GM19455 (cell line): ENCODE results near the gene CBFA2T3.

Source experiments
- ATAC-seq: cut with Tn5 transposase; IDR thresholded peaks from one replicate; pipeline ENCODE4 v1.9.1; 2021; ENCODE audit not compliant: unreplicated experiment

The CBFA2T3 gene

DNA sequence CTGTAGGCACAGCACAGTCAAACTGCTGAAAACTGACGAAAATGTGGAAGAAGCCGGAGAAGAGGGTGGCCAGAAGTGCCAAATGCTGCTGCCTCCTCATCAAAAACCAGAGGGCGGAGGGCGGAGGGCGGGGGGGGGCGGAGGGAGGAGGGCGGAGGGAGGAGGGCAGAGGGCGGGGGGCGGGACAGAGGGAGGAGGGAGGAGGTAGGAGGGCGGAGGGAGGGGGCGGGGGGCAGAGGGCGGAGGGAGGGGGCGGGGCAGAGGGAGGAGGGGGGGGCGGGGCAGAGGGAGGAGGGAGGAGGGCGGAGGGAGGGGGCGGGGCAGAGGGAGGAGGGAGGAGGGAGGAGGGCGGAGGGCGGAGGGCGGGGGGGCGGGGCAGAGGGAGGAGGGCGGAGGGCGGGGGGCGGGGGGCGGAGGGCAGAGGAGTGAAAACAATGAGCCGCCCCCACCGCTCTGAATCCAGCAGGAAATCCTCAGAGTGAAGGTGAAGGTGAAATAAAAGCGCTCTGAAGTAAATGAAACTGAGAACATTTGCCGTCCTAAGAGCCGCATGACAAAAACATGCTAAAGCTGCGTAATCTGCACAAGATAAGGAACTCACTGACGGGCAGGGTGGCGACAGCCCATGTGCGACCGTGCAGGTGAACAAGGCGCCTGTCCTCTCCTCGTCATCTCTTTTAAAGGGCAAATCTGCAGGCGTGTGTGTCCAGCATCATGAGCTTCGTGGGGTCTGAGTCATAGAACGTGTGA lies 22.6 kb upstream of the CBFA2T3 start:
- no peak for ATAC-seq

DNA sequence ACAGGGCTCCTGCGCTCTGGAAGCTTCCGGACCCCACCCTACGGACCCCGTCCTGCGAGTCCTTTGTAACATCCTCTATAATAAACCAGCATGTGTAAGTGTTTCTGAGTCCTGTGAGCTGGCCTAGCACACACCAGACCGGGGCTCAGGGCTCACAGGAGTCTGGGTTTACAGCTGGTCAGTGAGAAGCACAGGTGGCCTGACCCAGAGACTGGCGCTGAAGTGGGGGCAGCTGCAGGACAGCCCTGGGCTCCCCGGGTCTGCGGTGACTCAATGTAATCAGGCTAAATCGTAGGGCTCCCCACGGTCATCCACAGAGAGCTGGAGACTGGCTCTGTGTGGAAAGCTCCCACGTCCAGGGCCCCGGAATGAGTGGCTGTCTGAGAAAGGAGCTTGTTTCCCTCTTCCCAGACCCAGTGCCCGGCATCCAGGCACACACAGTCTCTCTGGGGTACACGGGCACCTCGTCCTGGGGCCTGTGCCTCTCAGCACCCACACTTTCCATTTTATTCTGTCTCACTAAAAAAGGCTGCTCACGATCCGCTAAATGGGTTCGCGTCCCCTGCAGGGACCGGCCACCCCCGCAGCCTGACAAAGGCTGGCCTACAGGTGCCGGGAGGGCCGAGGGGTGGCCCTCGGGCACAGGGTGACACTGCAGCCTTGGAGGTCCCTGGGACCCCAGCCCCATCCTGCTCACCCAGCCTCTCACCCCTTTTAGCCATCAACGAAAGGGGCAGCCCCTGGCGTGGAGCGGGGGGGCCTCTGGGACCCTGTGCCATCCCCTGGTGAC lies 18.9 kb upstream of the CBFA2T3 start:
- ATAC-seq, result no peak

DNA sequence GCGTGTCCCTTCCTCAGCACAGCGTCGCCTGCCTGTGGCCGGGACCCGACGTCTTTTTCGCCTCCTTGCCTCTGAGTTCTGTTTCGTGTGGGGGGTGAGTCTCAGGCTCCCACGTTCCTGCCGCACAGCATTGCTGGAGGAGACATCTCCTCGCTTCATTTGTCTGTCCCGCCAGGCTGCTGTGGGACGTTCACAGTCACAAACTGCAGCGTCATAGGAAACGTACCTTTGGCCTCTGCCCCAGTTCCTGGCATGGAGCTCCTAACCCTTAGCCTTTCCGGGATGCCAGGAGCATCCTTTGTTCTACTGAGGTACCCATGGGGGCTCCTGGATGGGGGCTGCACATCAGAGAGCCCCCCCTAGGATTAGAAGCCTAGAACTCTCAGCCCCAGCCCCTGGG lies 18.2 kb upstream of the CBFA2T3 start:
- no peak for ATAC-seq

DNA sequence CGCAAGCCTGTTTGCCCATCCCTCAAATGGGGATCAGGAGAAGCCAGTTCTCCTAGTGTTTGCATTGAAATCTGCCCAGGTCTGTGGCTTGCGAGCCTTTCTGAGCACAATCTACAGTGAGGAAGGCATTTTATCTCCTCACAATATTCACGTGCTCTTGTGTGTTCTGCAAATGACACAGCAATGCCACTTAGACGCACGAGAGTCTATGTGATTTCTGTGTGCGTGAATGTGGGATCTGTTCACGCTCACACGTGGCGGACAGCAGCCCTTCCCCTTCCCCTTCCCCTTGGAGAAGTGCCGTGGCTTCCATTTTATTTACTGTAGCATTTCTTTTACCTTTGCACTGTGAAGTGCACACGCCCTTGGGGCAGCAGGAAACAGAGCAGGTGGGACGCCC lies 17.7 kb upstream of the CBFA2T3 start:
- no peak for ATAC-seq

DNA sequence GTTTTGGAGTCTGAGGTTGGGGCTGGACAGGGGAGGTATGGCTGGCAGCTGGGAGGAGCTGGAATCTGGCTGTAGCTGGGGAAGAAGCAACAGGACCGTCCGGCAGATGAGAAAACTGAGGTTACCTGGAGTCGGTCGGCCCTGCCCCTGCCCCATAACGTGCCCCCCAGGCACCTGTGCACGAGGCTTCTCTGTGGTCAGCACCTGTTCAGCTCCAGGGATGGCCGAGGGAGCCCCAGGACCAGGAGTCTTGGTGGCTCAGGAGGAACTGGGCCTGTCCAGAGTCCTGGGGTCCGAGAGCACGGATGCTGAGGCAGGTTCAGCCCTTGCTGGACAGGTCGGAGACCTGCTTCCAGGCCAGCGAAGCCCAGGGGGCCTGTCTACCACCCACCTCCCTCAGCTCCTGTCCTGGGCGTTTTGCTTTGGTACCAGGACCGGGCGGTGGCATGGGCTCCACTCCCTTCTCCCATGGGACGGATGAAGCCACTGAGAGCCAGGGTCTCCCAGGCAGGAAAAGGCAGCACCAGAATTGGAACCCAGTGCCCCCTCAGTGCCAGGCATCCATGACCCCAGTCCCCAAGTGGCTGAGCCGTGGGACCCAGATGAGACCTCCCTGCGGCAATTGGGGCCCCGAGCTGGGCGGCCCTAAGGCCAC lies 17.1 kb upstream of the CBFA2T3 start:
- ATAC-seq, result no peak

DNA sequence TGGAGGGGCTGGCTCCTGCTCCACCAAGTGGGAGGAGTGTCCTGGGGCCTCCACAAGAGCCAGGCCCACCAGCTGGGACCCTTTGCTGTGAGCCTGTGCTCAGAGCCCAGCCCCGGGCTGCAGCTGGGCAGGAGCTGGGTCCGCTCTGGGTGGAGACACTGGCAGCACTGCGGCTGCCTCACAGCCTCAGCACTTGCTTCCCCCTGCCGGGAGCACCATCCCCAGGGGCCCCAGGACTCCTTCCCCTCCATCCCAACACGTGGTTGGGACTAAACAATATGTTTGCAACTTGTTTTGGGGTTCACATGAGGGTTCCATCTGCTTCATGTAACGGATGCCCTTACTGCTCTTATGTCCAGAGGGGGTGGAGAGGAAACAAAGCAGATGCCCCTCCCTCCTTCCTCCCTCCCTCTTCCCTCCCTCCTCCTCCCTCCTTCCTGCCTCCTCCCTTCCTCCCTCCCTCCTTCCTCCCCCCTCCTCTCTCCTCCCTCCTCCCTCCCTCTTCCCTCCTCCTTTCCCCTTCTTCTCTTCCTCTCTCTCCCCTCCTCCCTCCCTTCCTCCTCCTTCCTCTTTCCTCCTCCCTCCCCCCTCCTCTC lies 16.3 kb upstream of the CBFA2T3 start:
- no peak for ATAC-seq

DNA sequence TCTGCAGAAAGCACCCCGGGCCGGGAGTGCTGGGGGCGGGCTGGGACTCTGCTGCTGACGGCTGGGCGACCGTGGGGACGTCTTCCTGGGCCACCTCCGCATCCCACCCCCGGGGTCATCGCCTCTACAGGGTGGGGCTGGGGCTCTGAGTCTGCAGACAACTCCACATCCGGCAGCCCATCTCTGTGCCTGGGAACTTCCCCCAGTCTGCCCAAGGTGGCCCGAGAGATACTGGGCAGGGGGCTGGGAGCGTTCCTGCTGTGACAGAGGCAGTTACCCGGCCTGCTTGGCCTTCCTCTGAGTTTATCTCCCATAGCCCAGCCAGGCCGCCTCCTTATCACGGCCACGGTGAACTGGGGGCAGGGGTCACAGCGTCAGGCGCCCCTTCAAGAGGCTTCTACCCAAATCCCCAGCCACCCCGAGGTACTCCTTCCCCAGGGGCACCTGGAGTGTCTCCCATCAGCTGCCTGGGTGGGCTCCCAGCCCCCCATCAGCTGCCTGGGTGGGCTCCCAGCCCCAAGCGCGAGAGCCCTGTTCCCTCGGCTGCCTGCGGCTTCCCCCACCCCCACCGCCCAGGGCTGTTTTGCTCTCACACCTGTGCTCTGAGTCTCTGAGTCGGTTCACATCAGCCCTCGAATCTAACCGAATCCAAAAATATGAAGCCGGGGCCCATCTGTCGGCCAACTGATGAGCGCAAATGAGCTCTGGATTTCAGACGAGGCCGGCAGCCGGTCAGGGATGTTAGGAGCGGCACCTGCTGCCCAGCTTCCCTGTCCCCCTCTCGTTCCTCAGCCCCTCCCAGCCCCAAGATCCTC lies 15.6 kb upstream of the CBFA2T3 start:
- no peak for ATAC-seq

DNA sequence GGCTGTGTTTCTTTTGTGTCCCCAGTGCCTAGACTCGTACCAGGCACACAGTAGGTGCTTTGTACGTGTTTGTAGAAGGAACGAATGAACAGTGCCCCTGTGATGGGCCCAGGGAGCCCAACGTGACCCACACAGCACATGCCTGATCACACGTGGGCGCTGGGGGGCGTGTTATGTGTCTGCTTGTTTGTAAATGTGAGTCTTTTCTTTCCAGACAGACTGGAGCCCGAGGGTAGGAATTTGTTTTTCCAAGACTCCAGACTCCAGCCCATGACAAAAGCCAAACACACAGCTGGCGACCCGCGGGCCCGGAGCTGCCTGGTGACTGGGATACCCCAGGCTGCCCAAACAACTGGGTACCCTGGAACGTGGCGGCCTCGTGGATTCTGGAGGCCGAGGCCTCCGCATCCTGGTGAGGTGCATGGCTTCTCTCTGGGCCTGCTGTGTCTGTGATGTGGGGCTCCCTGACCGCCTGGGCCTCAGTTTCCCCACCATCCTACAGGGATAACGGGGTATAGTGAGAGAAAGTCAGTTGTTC lies 14.9 kb upstream of the CBFA2T3 start:
- no peak for ATAC-seq

DNA sequence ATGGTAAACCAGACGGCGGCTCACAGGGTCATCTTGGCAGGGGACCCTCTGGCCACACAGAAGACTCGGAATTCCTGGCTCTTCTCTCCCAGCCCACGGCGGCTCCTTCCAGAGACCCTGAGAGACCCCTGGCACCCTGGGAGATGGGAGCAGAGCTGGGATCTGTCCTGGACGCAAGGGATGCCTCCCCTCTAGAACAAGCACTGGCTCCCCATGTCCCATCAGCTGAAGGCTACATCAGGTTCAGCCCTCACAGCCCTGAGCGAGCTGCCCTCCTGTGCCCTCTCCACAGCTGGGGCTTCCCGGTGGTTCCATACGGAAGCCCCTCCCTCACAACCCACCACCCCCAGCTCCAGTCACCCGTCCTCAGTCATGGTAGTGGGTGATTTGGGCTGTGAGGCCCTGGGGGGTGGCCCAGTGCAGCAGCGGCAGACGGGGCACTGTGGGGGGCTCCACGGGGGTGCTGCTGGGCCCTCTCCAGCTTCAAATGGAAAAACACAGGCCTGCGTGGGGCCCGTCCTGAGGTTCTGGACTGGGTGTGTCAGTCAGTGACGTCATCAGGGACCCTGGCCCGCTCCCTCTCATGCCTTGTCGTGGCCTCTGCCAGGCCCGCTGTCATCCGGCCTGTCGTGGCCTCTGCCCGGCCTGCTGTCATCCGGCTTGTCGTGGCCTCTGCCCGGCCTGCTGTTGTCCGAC lies 13.0 kb upstream of the CBFA2T3 start:
- no peak for ATAC-seq

DNA sequence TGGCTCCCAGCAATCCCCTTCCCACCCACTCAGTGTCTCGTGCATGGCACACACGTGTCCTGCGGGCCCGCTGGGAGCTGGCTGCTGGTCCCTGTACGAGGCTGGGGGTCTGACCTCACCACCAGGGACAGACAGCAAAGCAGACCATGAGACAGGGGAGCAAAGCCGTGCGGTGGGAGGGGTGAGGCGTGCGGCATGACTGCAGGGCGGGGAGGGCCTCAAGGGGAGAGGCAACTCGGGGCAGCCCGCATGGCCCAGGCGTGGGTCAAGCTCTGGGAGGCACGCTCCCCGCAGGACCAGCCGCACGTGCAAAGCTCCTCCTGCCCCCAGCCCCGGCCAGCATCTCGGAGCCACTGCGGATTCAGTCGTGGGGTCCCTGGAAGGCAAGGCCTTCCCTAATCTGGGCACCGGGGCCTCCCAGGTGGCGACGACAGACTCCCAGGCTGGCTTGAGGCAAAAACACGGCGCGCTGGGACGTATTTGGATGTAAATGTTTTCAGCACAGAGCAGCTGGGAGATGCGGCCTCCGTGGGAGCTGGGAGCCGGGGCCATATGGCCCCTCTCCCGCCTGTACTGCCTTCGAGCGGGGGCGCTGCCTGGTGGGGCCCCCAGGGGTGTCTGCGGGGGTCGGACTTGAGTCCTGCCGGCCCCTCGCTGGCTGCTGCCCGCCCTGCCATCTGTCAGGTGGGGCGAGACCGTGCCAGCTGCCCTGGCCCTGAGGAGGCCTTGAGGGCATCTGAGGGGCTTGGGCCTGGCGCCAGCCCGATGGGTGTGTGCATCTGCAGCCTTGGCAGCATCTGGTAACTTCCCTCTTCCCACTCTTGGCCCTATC lies 12.2 kb upstream of the CBFA2T3 start:
- ATAC-seq, result no peak

DNA sequence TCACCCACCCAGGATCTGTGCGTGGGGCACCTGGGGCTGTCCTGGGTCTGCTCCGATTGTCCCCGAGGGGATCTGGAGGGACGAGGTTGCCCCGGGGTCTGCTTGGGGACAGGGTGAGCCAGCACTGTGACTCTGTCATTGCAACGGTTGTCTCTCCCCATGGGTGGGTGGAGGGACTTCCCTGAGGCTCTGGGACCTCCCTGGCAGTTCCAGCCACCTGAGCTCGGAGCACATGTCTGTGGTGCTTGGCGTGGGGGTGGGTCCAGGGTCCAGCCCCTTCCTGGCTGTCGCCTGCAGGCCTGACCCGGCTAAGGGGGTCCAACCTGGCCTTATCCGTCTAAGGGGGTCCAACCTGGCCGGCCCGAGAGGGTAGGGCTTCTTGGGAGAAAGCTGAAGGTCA lies 8.5 kb upstream of the CBFA2T3 start:
- no peak for ATAC-seq

DNA sequence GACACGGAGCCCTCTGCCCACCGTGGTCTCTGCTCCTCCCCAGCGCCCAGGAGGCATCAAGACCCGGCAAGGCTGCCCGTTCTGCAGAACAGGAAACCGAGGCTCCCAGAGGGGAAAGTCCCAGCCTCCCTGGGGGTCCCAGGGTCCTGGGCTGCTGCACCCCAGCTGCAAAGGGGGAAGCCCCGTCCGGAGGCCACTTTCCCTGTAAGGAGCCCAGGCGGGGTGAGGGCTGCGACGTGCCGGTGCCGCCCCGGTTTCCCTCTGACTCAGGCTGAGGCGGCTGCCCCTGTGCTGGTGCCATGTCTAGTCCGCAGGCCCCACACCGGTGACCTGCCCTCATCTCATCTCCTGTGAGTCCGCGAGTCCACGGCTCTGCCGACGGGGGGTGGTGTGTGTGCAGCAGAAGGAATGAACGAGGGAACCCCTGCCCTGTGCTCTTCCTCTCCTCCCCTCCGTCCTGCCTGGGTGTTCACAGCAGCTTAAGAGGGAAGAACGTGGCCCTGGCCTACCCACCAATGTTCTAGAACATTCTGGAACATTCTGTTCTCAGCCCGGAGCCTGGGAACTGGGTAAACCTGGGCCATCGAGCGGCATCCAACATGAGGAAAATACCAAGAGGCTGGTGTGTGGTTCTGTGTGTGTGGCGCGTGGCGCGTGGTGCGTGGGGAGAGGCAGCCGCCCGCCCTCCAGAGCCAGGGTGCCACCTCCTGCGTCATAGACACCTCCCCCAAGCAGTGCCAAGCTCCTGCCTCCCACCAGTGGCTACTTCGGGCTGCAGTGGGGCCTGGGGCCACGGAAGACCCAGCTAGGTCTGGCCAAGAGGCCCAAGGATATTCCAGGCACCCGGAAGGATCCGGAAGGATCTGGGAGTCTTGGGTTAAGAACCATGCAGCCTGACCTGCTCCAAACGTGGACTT lies 7.0 kb upstream of the CBFA2T3 start:
- no peak for ATAC-seq

DNA sequence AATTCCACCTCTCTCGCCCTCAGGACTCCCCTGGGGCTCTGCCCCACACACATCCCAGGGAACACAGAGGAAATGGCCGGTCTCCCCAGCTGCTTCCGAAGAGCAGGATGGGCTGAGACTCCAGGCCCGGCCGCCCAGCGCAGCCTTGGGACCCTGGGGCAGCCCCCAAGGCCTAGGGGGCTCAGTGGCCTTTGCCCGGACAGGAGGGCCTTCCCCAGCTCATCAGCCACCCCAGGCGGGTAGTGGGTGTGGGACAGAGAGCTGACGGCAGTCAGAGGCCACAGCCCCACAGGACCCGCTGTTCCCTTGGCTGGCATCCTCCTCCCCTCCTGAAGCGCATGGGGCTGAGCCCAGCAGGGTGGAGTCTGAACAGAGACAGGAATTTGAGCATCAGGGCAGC lies 6.2 kb upstream of the CBFA2T3 start:
- no peak for ATAC-seq

DNA sequence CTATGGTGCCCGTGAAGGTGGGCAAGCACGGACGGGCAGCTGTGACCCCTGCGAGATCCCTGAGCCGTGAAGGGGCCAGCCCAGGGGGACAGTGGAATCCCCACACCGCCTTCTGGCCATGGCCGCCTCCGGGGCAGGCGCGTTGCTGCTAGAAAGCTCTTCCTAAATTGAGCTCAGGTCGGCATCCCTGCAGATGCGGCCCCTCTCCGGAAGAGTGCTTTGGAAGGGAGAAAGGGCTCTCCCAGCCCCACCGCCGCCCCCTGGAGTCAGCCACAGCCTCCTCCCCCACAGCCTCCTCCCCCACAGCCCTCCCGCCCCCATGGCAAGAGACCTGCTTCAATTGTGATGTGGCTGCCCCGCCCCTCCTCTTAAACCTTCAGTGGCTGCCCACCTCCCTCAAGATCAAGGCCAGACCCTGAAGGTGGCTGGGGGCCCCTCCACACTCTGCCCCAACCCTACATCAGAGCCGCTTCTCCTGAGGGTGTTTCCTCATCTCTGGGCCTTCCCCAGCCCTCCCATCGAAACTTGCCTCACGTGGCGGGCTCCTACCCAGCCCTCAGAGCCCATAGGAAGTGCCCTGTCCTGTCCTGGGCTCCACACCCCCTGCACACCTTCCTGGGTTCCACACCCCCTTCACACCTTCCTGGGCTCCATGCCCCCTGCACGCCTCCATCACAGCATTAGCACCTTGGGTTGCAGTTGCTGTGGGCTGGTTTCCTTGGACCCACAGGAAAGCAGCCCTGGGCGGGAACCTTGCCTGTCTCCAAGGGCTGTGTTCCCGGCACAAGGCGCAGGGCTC lies 5.5 kb upstream of the CBFA2T3 start:
- no peak for ATAC-seq

DNA sequence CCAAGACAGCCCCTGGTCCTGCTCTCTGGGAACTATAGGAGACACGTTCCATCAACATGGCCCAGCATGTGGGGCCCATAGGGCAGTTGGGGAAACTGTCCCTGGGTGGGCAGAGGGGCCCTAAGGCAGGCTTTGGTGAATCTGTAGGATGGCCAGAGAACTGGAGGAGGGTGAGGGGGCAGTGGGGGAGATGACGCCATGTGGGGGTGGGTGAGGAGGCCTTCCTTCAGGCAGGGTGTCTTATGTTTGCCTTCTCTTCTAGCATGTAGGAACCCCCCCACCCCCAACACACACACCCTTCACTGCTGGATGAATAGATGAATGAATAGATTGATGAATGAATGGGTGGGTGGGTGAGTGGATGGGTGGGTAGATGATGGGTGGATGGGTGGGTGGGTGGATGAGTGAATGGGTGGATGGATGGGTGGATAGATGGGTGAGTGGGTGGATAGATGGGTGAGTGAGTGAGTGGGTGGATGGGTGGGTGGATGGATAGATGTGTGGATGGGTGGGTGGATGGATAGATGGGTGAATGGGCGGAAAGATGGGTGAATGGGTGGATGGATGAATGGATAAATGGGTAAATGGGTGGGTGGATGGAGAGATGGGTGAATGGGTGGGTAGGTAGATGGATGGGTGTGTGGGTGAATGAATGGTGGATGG lies 2.5 kb upstream of the CBFA2T3 start:
- no peak for ATAC-seq

DNA sequence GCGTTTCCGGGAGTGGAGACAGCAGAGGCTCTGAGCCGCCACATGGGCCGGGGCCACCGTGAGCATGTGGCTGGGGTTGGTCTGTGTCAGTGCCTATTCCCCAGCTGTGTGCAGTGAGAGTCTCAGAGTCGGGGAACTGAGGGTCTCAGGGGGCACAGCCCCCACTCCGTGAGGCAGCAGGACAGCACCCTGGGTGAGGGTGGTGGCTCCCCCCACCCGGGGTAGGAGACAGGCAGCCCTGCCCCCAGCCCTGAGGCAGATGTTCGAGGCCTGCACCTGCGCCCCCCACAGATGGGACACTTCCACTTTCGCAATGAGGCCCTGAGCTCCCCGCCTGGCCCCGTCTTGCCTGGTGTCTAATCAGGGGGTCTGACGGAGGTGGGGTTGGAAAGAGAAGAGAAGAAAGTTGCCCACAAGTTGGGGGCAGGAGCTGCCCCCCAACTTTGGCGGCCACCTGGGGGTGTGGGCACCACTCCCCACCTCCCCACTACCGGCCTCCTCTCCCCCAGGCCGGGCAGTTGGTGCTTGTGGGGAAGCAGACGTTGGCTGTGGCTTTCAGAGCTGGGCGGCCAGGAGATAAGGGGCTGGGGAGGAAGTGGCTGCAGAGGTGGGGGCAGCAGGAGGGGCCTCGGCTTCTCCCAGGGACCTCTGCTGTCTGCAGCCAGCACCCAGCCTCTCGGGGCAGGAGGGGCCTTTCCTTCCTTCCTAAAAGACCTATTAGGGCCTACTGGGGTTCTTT lies 1.8 kb upstream of the CBFA2T3 start:
- ATAC-seq, result no peak
